LNCAP (cell line): ENCODE data around the gene ABCB11.

Source experiments
- TF ChIP-seq, protein P1 (sequence below): fragments of 450-650 bp; IDR thresholded peaks from 2 replicates; pipeline ENCODE4 v1.5.1; 2017; ENCODE audit warnings: mild to moderate bottlenecking

ABCB11 gene

DNA sequence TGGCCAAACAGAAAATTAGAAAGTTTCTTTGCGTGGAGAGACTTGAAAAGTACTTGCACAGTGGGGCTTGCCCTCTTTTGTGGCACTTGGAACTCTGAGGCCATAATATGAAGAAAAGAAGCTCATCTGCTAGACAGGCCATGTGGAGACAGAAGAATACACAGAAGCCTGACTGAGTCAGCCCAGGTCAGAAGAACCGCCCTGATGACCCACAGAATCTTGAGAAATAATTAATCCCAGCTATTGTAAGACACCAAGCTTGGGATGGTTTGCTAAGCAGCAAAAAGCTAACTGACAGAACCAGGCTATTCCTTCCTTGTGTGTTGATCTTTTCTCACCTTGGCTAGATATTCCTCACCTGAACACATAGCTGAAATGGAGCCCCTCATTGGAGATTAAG, 96.3 kb downstream of the ABCB11 start:
- TF ChIP-seq, protein P1, sequence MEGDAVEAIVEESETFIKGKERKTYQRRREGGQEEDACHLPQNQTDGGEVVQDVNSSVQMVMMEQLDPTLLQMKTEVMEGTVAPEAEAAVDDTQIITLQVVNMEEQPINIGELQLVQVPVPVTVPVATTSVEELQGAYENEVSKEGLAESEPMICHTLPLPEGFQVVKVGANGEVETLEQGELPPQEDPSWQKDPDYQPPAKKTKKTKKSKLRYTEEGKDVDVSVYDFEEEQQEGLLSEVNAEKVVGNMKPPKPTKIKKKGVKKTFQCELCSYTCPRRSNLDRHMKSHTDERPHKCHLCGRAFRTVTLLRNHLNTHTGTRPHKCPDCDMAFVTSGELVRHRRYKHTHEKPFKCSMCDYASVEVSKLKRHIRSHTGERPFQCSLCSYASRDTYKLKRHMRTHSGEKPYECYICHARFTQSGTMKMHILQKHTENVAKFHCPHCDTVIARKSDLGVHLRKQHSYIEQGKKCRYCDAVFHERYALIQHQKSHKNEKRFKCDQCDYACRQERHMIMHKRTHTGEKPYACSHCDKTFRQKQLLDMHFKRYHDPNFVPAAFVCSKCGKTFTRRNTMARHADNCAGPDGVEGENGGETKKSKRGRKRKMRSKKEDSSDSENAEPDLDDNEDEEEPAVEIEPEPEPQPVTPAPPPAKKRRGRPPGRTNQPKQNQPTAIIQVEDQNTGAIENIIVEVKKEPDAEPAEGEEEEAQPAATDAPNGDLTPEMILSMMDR, result no peak

DNA sequence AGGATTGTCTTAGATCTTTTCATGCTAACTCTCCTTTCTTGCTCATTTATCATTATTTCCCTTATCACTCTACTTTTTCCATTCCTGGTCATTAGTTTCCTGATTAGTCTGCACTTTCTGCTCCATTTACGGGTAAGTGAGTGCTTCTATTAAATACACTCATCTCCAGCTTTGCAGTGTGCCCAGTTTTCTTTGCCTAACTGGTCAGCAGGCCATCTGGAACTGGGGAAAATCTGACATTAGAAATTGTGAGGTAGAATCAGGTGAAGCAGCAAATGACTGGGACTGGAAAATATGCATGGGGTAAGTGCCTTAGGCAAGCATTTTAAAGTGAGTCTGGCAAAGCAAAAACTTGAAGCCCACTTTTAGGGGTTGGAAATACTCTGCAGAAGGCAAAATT, 100.9 kb downstream of the ABCB11 start:
- TF ChIP-seq, protein P1, result no peak

DNA sequence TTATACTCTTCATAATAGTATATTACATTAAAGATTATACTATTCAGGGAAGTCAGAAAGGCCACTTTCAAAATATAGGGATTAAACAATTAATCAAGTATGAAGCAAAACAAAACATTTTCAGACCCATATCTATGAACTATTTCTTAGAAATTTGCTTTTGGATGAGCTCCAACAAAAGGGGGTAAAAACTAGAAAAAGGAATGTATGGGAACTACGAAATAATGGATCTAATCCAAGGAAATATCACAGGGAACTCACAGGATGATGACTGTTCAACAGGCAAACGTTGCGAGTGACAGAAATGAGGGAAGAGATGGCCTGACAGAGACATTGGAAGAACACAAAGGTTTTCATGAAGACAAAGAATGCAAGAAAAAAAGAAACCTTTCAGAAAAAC, 102.1 kb downstream of the ABCB11 start:
- TF ChIP-seq, protein P1, result no peak

DNA sequence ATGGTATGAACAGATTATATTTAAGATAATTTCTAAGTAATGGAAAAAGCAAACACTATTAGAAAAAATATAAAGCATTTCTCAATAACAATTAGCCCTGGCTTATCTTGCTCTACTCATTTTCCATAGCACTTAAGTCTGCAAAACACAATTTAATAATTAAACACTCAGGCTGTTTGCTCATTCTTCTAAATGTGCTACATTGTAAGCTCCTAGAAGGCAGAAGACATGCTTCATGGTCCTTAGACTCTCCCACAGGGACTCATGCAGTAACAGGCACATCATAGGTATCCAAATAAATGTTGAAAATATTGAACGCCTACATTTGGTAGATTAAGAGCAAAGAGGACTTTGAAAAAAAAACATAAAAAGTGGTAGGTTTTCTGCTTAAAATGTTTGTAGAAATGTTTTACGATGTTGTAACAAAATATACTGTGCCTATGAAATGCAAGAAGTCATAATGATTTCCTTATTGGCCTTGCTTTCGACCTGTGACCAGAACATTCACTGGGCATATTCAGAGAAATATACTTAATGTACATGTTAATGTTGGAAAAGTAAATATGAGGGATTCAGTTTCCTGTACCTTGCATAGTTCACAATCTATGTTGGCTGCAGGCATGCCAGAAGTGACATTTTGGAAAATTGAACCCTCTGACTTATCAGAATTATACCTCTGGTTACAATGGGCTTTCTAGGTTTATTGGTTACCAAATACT, 102.9 kb downstream of the ABCB11 start:
- TF ChIP-seq, protein P1, result no peak

DNA sequence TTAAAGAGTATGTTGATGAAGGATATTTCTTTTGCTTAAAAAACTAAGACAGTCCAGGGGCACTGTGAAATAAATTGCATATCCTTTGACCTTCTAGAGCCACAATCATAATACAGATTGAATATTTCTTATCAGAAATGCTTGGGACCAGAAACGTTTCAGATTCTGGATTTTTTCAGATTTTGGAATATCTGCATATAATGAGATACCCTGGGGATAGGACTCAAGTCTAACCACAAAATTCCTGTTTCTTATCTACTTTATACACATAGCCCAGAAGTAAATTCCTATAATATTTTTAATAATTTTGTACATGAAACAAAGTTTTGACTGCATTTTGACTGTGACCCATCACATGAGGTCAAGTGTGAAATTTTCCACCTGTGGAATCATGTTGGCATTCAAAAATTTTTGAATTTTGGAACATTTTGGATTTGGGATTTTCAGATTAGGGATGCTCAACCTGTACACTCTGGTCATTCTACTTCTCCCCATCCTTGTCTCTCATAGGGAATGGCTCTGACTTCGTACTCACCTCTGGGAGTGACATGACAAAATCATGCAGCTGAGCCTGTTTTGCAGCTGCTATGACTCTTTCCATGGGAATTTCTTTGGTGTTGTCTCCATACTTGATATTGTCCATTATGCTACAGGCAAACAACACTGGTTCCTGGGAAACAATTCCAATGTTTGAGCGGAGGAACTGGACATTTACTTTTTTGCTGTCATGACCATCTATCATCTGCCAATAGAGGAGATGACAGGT, 104.3 kb downstream of the ABCB11 start:
- TF ChIP-seq, protein P1, result no peak

DNA sequence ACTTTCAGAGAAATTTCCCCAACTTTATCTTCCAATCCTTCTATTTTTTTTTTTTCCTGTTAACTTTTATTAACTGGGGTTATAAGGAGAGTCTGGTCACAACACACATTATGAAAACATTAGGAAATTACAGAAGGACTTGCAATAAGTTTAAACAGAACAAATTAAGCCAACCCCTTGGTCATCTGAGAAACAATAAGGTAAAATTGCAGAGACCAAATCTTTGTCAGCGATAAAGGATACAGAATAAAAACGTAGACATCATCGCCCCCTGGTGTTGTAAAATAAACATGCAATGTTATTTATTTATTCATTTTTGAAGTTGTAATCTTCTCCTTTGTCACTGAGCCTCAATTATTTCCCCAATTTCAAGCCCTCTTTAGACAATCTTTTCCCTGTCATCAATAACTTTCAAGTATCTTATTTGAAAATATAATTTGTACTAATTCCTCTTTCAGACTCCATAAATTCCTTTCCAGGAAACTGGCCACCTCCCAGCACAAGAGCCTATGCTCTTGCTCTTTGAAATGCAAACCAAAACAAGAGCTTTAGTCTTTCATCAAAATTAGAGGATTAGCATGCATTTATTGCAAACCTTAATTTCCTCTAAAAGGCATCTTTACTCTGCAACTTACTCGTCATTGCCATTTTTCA, 110.5 kb downstream of the ABCB11 start:
- TF ChIP-seq, protein P1, result peak; percentile 52

DNA sequence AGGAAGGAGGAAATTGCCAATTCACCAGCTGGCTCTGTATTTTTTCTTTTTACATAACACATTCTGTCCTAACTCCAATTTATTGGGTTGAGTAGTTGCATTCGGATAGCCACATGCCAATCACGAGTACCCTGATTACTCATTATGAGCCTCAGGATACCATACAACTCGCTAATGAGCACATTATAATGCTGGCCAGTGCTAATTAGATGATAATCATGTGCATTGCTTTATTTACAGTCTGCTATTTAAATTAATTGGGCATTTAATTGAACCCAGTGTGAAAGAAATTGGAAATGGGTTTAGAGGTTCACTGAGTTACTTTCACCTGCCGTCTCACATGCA, 114.8 kb downstream of the ABCB11 start:
- TF ChIP-seq, protein P1, result no peak
